GM19238 (cell line): ENCODE measurements around the gene SPRY4.

Experiments used
- DNase-seq: peaks from one replicate; pipeline ENCODE4 v3.0.0; 2011; ENCODE audit warnings: low spot score; ENCODE audit not compliant: insufficient read length

SPRY4 gene

GRCh38 chr5:142262683-142263082 is 62.1 kb downstream of the SPRY4 start:
- DNase-seq, result no peak
